ENCODE data around the gene ZNF763.

DNA sequence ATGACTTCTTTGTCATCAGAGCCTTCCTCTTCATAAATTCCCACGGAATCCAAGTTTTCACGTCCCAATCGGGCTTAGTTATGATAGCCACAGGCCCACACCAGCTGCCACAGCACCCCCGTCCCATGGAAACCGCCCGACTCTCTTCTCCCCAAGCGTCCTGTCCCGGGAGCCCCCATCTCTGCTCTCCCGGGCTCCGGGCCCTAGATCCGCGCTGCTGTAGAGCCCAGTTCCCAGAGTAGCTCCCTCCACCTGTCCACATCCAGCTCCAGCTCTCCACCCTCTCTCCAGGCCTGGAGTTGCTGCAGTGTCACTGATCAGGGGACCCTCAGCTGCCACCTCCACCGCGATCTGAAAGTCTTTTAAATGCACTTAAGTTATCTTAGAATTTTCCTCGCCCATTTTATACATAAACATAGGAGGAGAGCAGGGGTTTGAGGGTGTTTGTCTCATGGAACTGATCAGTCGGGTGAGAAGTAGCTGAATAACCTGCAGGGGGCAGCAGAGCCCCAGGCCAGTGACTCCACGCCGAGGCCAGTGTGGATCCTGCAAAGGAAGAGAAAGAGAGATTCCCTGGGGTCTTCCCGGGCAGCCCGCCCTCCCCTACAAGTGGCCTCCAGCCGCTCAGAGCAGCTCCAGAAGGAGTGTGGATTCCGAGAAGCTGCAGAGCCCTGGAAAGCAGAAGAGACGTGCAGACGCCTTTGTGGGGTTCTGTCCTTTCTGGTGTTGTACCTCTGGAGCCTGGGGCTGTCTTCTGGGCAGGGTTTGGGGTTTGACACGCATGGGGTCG is 1.1 kb upstream of the ZNF763 start:
- TF ChIP-seq YY1 (IDR thresholded peaks at IDR 0.05; ENCODE audit: insufficient read depth, insufficient read length) (no peak), SUZ12 (IDR thresholded peaks at IDR 0.05; ENCODE audit: extremely low read depth, insufficient read depth, insufficient read length) (no peak)
